HFF-Myc (cell line): ENCODE measurements around the gene GCNT1.
"Not testable (repeated sequence)": the region's sequence is repeated elsewhere in the genome, so short reads cannot be mapped to it uniquely, and the experiment has no call there.

Experiments
- DNase-seq: peaks from one replicate; pipeline ENCODE4 v3.0.0-alpha.2; 2011; ENCODE audit warnings: low read depth; ENCODE audit errors: extremely low read depth
- H3K4me3 ChIP-seq: replicated peaks from 2 replicates; pipeline ENCODE4 v1.5.1; 2011; ENCODE audit warnings: low read depth, mild to moderate bottlenecking, control low read depth, low read length
- TF ChIP-seq, protein P1 (sequence below): IDR thresholded peaks from 2 replicates; pipeline ENCODE4 v1.5.1; 2012; ENCODE audit warnings: mild to moderate bottlenecking, low read depth, low read length, control low read depth; ENCODE audit errors: missing control alignments

GCNT1 gene

DNA sequence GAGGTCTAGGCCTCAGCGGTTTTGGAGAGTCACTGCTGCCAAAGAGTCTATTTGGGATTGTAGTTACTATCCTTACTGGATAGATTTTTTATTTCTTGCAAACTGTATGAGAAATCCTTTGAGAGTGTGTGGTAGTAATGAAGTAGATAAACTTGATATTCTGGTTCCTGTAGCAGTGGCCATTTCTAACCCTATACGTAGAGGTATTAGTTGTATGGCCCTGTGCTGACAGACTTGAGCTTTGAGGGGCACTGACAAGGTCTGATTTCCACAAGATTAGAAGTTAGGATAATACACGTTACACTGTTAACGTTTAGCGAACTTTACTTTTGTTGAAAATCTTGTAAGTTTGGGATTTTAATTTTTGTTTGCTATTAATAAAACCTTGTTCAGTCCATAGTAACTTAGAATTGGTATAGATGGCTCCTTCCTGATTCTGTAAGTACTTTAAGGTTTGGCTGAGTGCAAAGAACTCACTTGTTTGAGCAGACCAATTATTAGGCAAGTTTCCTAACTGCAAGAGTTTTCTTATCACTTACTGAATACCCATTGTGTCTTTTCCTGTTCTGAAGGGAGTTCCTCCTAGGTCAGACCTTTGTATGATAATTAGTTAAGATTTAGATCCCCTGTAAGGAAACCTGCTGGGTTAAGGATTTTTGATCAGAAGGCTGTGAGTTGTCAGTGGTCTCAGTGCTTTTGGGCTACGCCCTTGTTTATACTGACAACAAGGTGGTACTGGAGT lies 31.4 kb downstream of the GCNT1 start:
- H3K4me3 ChIP-seq, result no peak overlapping the region
- TF ChIP-seq, protein P1, sequence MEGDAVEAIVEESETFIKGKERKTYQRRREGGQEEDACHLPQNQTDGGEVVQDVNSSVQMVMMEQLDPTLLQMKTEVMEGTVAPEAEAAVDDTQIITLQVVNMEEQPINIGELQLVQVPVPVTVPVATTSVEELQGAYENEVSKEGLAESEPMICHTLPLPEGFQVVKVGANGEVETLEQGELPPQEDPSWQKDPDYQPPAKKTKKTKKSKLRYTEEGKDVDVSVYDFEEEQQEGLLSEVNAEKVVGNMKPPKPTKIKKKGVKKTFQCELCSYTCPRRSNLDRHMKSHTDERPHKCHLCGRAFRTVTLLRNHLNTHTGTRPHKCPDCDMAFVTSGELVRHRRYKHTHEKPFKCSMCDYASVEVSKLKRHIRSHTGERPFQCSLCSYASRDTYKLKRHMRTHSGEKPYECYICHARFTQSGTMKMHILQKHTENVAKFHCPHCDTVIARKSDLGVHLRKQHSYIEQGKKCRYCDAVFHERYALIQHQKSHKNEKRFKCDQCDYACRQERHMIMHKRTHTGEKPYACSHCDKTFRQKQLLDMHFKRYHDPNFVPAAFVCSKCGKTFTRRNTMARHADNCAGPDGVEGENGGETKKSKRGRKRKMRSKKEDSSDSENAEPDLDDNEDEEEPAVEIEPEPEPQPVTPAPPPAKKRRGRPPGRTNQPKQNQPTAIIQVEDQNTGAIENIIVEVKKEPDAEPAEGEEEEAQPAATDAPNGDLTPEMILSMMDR, result no peak
- DNase-seq, result no peak

DNA sequence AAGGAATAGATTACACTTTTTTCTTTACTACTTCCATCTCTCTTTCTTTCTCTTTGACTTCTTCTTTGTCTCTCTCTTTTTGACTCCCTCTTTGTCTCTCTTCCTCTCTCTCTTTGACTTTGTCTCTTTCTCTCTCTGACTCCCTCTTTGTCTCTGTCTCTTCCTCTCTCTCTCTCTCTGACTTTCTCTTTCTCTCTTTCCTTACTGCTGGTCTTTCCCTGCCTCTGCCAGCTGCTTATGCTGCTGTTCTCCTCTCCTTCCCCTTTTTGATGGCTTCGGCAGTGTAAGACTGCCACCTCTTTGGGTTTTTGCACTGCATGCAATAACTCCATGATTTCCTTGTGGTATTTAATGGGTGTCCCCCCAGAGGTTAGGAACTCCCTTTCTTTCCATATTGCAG lies 32.1 kb downstream of the GCNT1 start:
- DNase-seq, H3K4me3 ChIP-seq: not testable (repeated sequence)

DNA sequence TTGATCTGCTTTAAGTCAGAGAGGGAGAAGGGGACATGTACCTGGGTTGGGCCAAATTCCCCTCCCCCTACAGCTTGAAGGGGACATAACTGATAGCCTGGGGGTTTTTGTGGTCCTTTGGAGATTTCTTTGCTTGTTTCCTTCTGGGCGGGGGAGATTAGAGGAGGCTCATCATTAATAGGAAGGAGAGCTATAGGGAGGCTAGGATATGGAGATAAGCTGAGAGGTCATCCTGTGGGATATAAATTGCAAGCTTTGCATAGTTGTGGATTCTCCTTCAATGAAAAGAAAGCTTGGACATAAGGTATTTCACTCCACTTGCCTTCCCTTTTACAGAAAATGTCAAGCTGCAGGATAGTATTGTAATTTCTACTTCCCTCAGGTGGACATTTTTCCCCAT lies 34.5 kb downstream of the GCNT1 start:
- DNase-seq, H3K4me3 ChIP-seq: not testable (repeated sequence)

DNA sequence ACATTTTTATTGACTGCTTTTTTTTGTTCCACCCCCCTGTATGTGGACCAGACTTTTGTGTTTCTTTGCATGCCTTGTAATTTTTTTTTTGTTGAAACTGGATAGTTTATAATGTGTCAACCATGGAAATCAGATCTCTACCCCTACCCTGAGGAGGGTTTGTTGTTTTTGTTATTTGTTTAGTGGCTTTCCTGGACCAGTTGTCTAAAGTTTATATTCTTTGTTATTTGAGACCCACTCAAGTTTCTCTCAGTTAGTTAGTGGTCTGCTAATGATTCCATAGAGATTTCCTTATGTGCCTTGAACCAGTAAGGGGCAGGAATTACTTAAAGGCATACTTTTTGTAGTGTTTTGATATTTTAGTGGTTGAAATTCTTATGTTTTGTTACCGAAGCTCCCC lies 41.1 kb downstream of the GCNT1 start:
- no peak overlapping the region for H3K4me3 ChIP-seq
- TF ChIP-seq, protein P1, result no peak
- DNase-seq, result no peak

DNA sequence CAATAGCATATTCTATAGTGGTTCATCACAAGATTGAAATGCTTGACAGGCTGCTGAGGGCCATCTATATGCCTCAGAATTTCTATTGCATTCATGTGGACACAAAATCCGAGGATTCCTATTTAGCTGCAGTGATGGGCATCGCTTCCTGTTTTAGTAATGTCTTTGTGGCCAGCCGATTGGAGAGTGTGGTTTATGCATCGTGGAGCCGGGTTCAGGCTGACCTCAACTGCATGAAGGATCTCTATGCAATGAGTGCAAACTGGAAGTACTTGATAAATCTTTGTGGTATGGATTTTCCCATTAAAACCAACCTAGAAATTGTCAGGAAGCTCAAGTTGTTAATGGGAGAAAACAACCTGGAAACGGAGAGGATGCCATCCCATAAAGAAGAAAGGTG lies 43.8 kb downstream of the GCNT1 start:
- DNase-seq, result no peak
- TF ChIP-seq, protein P1, result no peak
- H3K4me3 ChIP-seq, result no peak overlapping the region

DNA sequence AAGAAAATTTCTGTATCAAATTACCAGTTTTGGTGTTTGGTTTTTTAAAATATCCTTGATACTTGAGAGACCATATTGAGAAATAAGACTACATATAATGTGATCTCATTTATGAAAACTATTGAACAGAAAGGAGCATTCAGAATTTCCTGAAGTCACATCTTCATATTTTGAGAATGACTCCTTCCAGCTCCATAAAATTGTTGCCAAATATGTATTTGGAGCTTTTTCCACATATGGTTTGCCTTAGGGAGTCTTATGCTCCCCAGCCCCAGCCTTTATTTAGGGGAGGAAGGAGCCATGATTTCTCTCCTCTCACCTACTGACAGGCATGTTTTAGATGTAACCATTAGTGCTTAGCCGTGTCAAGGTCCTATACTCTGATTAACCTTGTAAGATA lies 51.1 kb downstream of the GCNT1 start:
- DNase-seq, result no peak
- TF ChIP-seq, protein P1, result no peak

DNA sequence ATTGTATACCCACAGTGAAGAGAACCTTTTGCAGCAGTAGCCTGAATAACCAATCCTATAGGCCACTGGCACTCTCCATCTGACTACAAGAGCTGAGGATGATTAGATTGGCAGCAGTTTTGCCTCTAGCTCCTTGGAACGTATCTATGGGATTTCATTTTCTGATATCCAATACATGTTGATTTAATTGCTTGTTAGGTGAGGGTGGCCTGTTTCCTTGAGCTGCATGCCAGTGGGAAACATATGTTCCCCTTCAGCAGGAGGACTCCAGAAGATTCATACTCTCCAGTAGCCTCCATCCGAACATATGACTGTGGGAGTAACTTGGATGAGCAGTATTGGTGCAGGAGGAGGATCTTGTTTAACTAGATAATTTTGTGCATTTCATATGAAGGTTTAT lies 51.5 kb downstream of the GCNT1 start:
- DNase-seq, result no peak
- no peak overlapping the region for H3K4me3 ChIP-seq
- TF ChIP-seq, protein P1, result no peak

More for the DNA sequence above, 51.1 kb downstream of the GCNT1 start:
- H3K4me3 ChIP-seq, result no peak overlapping the region

DNA sequence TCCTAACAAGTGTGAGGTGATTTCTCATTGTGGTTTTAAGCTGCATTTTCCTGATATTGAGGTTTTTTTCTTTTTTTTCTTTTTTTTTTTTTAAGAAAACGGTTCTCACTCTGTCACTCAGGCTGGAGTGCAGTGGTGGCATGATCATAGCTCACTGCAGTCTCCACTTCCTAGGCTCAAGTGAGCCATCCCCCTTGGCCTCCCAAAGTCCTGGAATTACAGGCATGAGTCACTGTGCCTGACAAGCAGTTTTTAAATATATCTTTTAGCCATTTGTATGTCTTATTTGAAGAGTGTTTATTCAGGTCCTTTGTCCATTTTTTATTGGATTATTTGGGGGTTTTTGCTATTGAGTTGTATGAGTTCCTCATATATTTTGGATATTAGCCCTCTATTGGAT lies 53.8 kb downstream of the GCNT1 start:
- DNase-seq, result no peak
- TF ChIP-seq, protein P1, result no peak
- H3K4me3 ChIP-seq, result no peak overlapping the region
